GM21367 (cell line): ENCODE data around the gene DRD2.

ENCODE experiments used
- ATAC-seq: cut with Tn5 transposase; IDR thresholded peaks from one replicate; pipeline ENCODE4 v1.9.1; 2021; ENCODE audit not compliant: unreplicated experiment

Gene DRD2

DNA sequence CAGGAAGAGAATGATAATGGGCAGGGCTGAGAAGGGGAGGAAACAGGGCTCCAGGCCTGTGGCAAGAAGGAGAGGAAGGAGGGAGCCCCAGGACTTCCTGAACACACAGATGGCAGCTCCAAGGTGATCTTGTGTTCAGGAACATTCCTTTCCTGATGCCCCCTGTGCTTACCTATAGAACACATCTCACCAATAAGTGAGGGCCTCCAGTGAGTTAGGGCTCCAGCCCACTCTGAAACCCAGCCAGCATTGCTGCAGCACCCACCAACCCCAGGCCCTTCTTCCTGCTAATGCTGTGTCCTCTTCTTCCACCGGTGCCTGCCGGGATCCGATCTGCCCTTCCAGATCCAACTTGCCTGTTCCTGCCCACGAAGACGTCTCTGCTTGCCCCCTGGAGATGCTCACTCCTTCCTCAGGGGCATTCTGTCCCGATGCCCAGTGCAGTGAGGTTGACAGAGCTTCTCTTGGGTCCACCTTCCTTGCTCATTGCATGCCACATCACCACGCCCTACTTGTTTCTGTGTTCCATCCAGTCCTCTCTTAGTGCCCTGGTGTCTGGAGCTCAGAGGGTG, 70.3 kb downstream of the DRD2 start:
- ATAC-seq, result no peak

DNA sequence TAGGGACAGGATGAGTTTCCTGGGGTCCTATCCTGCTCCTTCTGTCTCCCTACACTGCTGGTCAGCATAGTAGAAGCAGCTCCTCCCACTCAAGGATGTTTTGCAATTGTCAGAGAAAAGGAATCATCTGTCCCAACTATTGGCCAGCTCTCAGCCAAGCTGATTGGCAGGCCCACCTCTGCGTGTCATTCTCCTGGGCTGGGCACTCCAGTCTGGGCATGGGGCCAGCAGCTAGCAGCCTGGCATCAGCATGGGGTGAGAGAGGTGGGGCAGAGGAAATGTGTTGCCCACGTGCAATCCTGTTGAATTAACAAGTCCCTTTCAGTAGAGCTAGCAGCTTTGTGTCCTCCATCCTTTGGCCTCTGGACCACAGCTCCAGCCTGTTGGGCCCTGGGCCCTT, 73.5 kb downstream of the DRD2 start:
- no peak for ATAC-seq

DNA sequence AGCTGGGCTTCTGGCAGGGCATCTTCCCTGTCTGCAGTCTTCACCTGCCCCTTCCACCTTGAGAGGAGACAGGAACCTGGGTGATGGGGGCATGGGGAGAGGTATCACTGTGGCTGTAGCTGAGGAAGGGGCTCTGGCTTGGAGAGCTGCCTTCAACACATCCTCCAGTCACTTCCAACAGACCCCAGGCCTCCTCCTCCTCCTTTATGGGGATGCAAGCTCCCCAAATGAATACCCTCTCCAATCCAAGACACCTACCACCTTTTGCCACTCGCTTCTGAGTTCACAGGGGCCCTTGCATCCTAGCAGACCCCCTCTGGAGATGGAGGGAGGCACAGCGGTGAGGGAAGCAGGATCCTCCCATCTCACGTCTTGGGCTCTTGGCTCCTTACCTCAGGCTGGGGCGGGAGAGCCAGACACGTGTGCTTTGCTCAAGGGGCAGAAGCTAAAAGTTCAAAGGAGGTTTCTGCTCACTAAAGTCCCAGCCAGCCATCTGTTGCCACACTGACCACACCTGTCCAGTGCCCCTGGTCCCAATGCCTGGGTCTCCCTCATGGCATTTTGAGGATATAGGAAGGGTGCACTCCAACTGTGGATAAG, 74.5 kb downstream of the DRD2 start:
- no peak for ATAC-seq

DNA sequence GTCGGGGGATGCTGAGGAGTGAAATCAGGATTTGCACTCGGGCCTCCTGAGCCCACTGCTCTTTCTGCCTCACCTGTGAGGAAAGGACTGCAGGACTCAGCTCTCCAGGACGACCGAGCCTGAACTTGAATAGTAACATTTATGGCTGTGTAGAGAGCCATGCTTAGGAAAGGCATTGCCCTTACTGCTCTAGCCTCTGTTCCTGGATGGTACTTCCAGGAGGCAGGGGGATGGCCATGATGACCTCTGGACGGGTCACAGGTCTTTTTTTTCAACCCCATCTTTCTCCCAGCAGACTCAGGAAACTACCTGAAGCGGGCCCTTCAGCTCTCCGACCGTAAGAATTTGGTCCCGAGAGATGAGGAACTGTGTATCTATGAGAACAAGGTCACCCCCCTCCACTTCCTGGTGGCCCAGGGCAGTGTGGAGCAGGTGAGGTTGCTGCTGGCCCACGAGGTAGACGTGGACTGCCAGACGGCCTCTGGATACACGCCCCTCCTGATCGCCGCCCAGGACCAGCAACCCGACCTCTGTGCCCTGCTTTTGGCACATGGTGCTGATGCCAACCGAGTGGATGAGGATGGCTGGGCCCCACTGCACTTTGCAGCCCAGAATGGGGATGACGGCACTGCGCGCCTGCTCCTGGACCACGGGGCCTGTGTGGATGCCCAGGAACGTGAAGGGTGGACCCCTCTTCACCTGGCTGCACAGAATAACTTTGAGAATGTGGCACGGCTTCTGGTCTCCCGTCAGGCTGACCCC, 76.3 kb downstream of the DRD2 start:
- ATAC-seq, result no peak

- no peak for ATAC-seq
These were observed 77.4 kb downstream of the DRD2 start for GRCh38 chr11:113397821-113398220.

GRCh38 chr11:113397212-113397611, 78.0 kb downstream of the DRD2 start:
- no peak for ATAC-seq

DNA sequence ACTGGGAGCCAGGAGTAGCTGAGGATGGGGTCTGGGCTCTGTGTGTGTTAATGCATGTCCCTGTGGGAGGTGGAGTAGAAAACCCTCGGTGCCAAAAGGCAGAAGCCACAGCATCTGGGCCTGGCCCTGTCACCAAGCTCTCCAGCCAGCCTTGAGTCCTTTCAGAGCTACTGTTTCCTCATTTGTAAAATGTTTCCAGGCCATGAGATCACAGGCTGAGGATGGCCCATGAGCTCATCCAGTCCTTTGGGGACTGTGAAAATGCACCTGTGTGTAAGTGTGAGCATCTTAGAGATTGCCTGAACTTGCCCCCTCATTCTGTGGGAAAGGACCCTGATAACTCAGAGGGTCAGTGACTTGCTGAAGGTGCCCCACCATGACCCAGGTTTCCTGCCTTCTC, 78.5 kb downstream of the DRD2 start:
- no peak for ATAC-seq

DNA sequence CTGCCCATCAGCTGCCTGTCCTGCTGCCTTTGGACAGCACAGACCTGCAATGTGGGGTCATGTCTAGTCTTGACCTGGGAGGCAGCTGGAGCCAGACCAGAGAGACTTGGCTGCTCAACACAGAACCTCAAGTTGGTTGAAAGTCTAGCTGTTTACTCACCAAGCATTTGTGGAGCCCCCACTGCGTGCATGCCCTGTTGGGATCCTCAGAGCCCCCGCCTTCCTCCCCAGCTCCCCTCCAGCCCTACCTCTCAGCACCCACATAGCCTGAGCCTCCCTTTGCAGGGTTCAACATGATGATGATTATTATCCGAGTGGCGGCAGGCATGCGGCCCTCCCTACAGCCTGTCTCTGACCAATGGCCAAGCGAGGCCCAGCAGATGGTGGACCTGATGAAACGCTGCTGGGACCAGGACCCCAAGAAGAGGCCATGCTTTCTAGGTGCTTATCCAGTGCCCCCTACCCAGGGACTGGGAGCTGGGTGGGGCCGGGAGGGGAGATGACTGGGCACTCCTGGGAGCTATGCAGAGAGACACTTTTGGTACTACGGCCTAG, 79.3 kb downstream of the DRD2 start:
- no peak for ATAC-seq

- ATAC-seq, result no peak
These were observed 80.3 kb downstream of the DRD2 start for GRCh38 chr11:113394919-113395318.

- no peak for ATAC-seq
These were observed 81.7 kb downstream of the DRD2 start for GRCh38 chr11:113393501-113393985.

DNA sequence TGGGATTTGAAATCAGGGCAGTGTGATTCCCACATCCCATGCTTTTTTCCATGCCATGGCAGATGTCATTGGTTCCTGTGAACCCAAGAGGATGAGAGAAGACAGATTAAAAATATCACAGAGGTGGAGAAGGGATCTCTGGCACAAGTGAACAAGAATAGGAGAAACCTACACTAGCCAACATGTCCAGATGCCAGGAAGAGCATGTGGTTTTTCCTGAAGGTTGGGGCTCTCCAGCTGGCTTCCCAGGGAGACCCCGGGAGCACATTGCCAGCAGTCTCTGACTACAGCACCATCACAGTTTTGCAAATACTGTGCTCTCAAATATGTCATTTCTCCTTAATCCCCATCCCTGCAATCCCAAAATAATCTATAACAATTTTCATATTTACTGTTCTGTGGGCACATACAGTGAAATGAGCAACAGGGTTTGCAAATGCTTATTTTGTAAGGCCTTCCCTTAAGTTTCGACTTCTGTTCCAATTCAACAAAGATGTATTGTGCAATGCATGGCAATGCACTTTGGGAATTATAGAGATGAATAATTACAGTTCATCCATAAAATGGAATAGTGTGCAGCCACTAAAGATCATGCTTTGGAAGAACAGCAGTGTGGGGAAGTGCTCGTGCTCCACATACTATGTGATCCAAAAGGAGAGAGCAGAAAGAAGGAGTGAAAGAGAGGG, 82.8 kb downstream of the DRD2 start:
- no peak for ATAC-seq

DNA sequence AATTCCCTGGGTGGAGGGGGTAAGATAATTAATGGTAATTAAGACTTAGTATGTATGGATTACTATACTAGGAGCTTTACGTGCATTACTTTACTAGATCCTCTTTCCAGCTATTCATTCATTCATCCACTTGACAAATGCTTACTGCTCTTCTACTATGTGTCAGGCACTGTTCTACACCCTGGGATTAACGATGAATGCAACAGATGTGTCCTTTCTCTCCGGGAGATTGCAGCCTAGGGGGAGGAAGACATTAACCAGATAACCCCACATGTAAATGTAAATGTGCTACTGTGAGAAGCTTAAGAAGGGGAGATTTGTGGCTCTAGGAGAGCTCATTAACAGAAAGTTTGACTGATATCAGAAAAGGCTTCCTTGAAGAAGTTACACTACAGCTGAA, 85.9 kb downstream of the DRD2 start:
- ATAC-seq, result no peak

DNA sequence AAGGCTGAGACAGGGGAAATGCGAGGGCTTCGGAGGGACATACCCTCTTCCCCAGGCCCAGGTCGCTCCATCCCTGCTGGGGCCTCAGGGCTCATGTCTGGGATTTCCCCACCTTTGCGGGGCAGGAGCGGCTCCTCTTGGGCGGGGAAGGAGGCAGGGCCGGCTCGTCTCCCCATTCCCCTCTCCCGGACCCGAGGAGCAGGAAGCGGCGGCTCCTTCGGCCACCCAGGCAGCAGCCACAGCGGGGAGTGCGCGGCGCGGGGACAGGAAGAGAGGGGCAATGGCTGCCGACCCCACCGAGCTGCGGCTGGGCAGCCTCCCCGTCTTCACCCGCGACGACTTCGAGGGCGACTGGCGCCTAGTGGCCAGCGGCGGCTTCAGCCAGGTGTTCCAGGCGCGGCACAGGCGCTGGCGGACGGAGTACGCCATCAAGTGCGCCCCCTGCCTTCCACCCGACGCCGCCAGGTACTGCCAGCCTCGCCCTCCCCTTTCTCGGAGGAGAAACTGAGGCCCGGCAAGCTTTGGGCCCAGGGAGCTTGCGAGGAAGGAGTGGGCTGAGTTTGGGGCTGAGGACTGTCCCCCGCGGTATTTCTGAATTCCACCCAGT, 87.5 kb downstream of the DRD2 start, which contains the start of gene ANKK1:
ANKK1 (plus strand) TSS at position 175 of the 607 bp plus-strand sequence; CDS start at position 281, 106 bp downstream.
- no peak for ATAC-seq

DNA sequence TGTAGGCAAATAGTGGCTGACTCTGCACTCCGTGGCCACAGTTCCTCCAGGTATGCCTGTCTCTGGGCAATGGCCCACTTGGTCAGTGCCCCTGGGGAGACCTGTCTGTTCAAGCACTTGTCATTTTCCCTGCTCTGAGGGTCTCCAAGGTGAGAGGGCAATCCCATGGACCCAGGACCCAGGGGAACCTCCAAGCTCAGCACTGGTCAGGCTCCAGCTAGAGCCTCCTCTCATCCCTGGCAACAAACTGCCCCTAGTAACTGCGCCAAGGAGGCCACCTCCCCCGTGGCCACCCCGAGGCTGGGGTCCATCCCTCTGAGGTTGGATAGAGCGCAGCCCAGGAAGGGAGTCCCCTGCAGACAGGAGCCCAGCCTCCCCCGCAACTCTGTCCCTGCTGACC, 88.3 kb downstream of the DRD2 start:
- no peak for ATAC-seq

- ATAC-seq, result no peak
These were observed 89.4 kb downstream of the DRD2 start for GRCh38 chr11:113385749-113386148.

GRCh38 chr11:113384551-113384950, 90.6 kb downstream of the DRD2 start:
- no peak for ATAC-seq

DNA sequence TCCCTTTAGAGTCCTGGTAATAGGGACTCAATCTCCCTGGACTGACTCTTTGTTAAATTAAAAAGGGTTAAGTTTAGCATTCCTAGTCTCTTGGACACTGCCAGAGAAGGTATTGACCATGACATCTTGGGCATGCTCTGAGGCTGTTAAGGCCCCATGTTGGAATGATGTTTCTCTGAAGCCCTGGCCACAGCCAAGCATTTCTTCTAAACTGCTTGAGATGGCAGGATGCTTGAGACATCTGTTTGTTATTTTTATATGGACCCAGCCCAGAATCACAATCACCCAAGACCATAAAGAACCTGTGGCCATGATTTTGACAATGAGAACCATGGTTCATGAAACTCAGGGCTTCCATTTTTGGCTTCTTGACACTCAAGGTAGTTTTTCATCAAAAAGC, 93.1 kb downstream of the DRD2 start:
- ATAC-seq, result no peak

GRCh38 chr11:113378692-113379091, 96.5 kb downstream of the DRD2 start:
- no peak for ATAC-seq

GRCh38 chr11:113377681-113378412, 97.4 kb downstream of the DRD2 start:
- no peak for ATAC-seq

GRCh38 chr11:113376156-113376555, 99.0 kb downstream of the DRD2 start:
- ATAC-seq, result no peak
